Measurements from ENCODE around the gene TENM4.

The TENM4 gene

DNA sequence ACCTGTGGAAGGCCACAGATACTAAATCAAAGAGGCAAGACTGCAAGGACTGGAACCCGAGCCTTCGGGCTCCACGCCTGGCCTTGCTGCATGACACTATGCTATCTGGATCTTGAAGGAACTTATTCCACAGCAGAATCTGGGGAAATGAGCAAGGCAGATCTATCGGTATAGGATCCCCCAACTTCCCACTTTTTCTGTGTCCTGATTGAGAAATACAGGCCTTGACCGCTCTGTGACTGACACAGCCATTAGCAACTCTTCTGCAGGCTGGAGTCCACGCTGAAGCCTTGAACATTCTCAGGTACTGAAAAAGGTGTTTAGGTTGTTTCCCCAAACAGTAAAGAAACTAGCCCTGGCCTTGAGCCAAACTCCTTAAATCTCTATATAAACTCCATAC, 625.0 kb downstream of the TENM4 start:
- no peak overlapping the region for H3K4me3 ChIP-seq (ENCODE audit: low read length)

GRCh38 chr11:78812513-78813293, 628.1 kb downstream of the TENM4 start:
- no peaks in the 10 kb centered on the region for H3K79me2 ChIP-seq (ENCODE audit: control insufficient read depth, low read length)
- no peak overlapping the region for H3K27ac ChIP-seq (ENCODE audit: low read depth, low read length)
- H3K4me3 ChIP-seq (ENCODE audit: low read length), result no peak overlapping the region
- TF ChIP-seq CTCF (IDR thresholded peaks at IDR 0.05; ENCODE audit: low read depth, low read length, poor library complexity, severe bottlenecking) (no peak), EZH2phosphoT487 (IDR thresholded peaks at IDR 0.05; ENCODE audit: borderline replicate concordance, low read length) (no peak)
- no peaks in the 10 kb centered on the region for H3K9me3 ChIP-seq (ENCODE audit: control insufficient read depth, insufficient read depth, low read length)
- no peaks in the 10 kb centered on the region for H4K20me1 ChIP-seq (ENCODE audit: control insufficient read depth, insufficient read depth, low read depth, low read length)
- H3K4me2 ChIP-seq (ENCODE audit: low read length), result no peak overlapping the region
- H3K27me3 ChIP-seq (ENCODE audit: control insufficient read depth, low read length), result no peaks in the 10 kb centered on the region
- no peaks in the 10 kb centered on the region for H3K4me1 ChIP-seq (ENCODE audit: control insufficient read depth, low read length)
- H3K36me3 ChIP-seq (ENCODE audit: control insufficient read depth, low read length), result no peaks in the 10 kb centered on the region
- no peaks in the 10 kb centered on the region for H3K9me2 ChIP-seq (replicated peaks; ENCODE audit: control insufficient read depth, low read length)
- no peaks in the 10 kb centered on the region for H3F3A ChIP-seq (ENCODE audit: control insufficient read depth, insufficient read depth)

More for the DNA sequence above, 625.0 kb downstream of the TENM4 start:
- H4K20me1 ChIP-seq (ENCODE audit: control insufficient read depth, insufficient read depth, low read depth, low read length), result no peaks in the 10 kb centered on the region
- H3K27me3 ChIP-seq (ENCODE audit: control insufficient read depth, low read length), result no peaks in the 10 kb centered on the region
- H3K79me2 ChIP-seq (ENCODE audit: control insufficient read depth, low read length), result no peaks in the 10 kb centered on the region
- no peaks in the 10 kb centered on the region for H3K4me1 ChIP-seq (ENCODE audit: control insufficient read depth, low read length)
- H3K27ac ChIP-seq (ENCODE audit: low read depth, low read length), result no peak overlapping the region
- no peaks in the 10 kb centered on the region for H3F3A ChIP-seq (ENCODE audit: control insufficient read depth, insufficient read depth)
- no peak overlapping the region for H3K4me2 ChIP-seq (ENCODE audit: low read length)
- no peaks in the 10 kb centered on the region for H3K9me2 ChIP-seq (replicated peaks; ENCODE audit: control insufficient read depth, low read length)
- no peaks in the 10 kb centered on the region for H3K9me3 ChIP-seq (ENCODE audit: control insufficient read depth, insufficient read depth, low read length)
- no peaks in the 10 kb centered on the region for H3K36me3 ChIP-seq (ENCODE audit: control insufficient read depth, low read length)
- TF ChIP-seq EZH2phosphoT487 (IDR thresholded peaks at IDR 0.05; ENCODE audit: borderline replicate concordance, low read length) (no peak), CTCF (IDR thresholded peaks at IDR 0.05; ENCODE audit: low read depth, low read length, poor library complexity, severe bottlenecking) (no peak)

DNA sequence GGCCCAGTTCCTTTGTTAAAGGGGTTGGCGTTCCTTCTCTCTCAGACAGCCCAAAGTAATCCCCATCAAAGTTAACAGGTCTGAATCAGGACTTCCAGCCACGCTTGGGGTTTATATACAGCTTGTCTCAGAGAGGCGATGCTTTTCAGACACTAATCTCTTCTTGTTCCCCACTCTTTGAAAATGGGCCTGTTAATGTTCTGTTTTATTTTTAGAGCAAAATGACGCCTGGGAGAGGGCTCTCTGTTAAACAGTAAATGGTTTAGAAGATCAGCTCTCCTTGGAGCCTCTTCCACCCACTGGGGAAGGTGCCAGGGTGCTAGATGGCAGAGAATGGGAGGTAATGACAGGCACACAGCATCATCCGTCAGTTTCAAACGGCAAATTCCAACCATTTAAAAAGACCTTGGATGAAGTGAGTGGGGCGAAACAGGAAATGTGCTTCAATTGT, 630.2 kb downstream of the TENM4 start:
- Histone ChIP-seq H3K36me3 (ENCODE audit: control insufficient read depth, low read length) (no peaks in the 10 kb centered on the region), H4K20me1 (ENCODE audit: control insufficient read depth, insufficient read depth, low read depth, low read length) (no peaks in the 10 kb centered on the region), H3K4me3 (ENCODE audit: low read length) (no peak overlapping the region), H3K27me3 (ENCODE audit: control insufficient read depth, low read length) (no peaks in the 10 kb centered on the region), H3K9me3 (ENCODE audit: control insufficient read depth, insufficient read depth, low read length) (no peaks in the 10 kb centered on the region), H3K4me1 (ENCODE audit: control insufficient read depth, low read length) (no peaks in the 10 kb centered on the region), H3K79me2 (ENCODE audit: control insufficient read depth, low read length) (no peaks in the 10 kb centered on the region), H3K27ac (ENCODE audit: low read depth, low read length) (no peak overlapping the region), H3F3A (ENCODE audit: control insufficient read depth, insufficient read depth) (no peaks in the 10 kb centered on the region), H3K9me2 (replicated peaks; ENCODE audit: control insufficient read depth, low read length) (no peaks in the 10 kb centered on the region), H3K4me2 (ENCODE audit: low read length) (no peak overlapping the region)
- TF ChIP-seq EZH2phosphoT487 (IDR thresholded peaks at IDR 0.05; ENCODE audit: borderline replicate concordance, low read length), result no peak
- TF ChIP-seq CTCF (IDR thresholded peaks at IDR 0.05; ENCODE audit: low read depth, low read length, poor library complexity, severe bottlenecking), result no peak

Data from DOHH2 (cell line).